Glutamatergic neuron (in vitro differentiated cells): Measurements from ENCODE around the gene SUGCT. TPM values are rescaled to one million over a fixed set of nuclear protein-coding genes. Genes with fewer than 3 reads are reported as not detected.

Source experiments
- DNase-seq: peaks from one replicate; pipeline ENCODE4 v3.0.0; 2022
- H3K27ac Mint-ChIP-seq: one replicate; pipeline ENCODE4 v1.8.0; 2020; ENCODE audit warnings: mild to moderate bottlenecking, mixed read lengths, inconsistent platforms; ENCODE audit not compliant: unreplicated experiment
- H3K27me3 Mint-ChIP-seq: one replicate; pipeline ENCODE4 v1.8.0; 2020; ENCODE audit warnings: mild to moderate bottlenecking, moderate library complexity, mixed read lengths, inconsistent platforms; ENCODE audit not compliant: unreplicated experiment
- H3K36me3 Mint-ChIP-seq: one replicate; pipeline ENCODE4 v1.8.0; 2020; ENCODE audit warnings: mild to moderate bottlenecking, mixed read lengths, inconsistent platforms; ENCODE audit not compliant: unreplicated experiment
- H3K4me1 Mint-ChIP-seq: one replicate; pipeline ENCODE4 v1.8.0; 2020; ENCODE audit warnings: mild to moderate bottlenecking, low read depth, mixed read lengths, inconsistent platforms; ENCODE audit not compliant: unreplicated experiment
- H3K4me3 Mint-ChIP-seq: one replicate; pipeline ENCODE4 v1.8.0; 2020; ENCODE audit warnings: mild to moderate bottlenecking, mixed read lengths, inconsistent platforms; ENCODE audit not compliant: unreplicated experiment
- H3K9me3 Mint-ChIP-seq: one replicate; pipeline ENCODE4 v1.8.0; 2020; ENCODE audit warnings: mild to moderate bottlenecking, moderate library complexity, mixed read lengths, inconsistent platforms; ENCODE audit not compliant: unreplicated experiment
- CTCF ChIP-seq: fragments of 200-600 bp; sonication (generic); IDR thresholded peaks from one replicate; pipeline ENCODE4 v1.5.0; 2021; ENCODE audit not compliant: partially characterized antibody, unreplicated experiment
- total RNA-seq: library from RNA; stranded (reverse); fragmentation: NEBNext Ultra II Directional; extraction: Animal tissue kit (Norgen Biotek cat#: 25700); gene quantifications from one replicate; pipeline ENCODE4 v1.2.1, GENCODE V29; 2021; ENCODE audit not compliant: unreplicated experiment

The SUGCT gene
- total RNA-seq, 1 donor from 2014 or later = 1.2 TPM

- Mint-ChIP-seq H3K4me1 (no peaks in the 10 kb centered on the region), H3K36me3 (no peaks in the 10 kb centered on the region), H3K27me3 (no peaks in the 10 kb centered on the region), H3K4me3 (no peak overlapping the region), H3K27ac (no peak overlapping the region), H3K9me3 (peaks cover 2% of the 10 kb centered on the region)
- no peak for DNase-seq
- TF ChIP-seq CTCF = no peak
Observed at GRCh38 chr7:40509287-40509996, 374.6 kb downstream of the SUGCT start.

GRCh38 chr7:40516376-40516775 lies 381.6 kb downstream of the SUGCT start:
- H3K27me3 Mint-ChIP-seq = no peaks in the 10 kb centered on the region
- H3K27ac Mint-ChIP-seq = no peak overlapping the region
- no peaks in the 10 kb centered on the region for H3K9me3 Mint-ChIP-seq
- no peaks in the 10 kb centered on the region for H3K4me1 Mint-ChIP-seq
- TF ChIP-seq CTCF = no peak
- H3K4me3 Mint-ChIP-seq = no peak overlapping the region
- no peaks in the 10 kb centered on the region for H3K36me3 Mint-ChIP-seq
- no peak for DNase-seq

- no peak for TF ChIP-seq CTCF
- Mint-ChIP-seq H3K27me3 (no peaks in the 10 kb centered on the region), H3K4me3 (no peak overlapping the region), H3K4me1 (no peaks in the 10 kb centered on the region), H3K27ac (no peak overlapping the region), H3K36me3 (no peaks in the 10 kb centered on the region), H3K9me3 (peaks cover 2% of the 10 kb centered on the region)
- DNase-seq = no peak
Observed at GRCh38 chr7:40519009-40519408, 384.2 kb downstream of the SUGCT start.

GRCh38 chr7:40520986-40521738 lies 386.4 kb downstream of the SUGCT start:
- H3K4me1 Mint-ChIP-seq = no peaks in the 10 kb centered on the region
- TF ChIP-seq CTCF = no peak
- H3K36me3 Mint-ChIP-seq = no peaks in the 10 kb centered on the region
- H3K27me3 Mint-ChIP-seq = no peaks in the 10 kb centered on the region
- no peak overlapping the region for H3K27ac Mint-ChIP-seq
- no peak for DNase-seq
- no peak overlapping the region for H3K4me3 Mint-ChIP-seq
- peaks cover 2% of the 10 kb centered on the region for H3K9me3 Mint-ChIP-seq

GRCh38 chr7:40525764-40526163 lies 391.0 kb downstream of the SUGCT start:
- no peak for TF ChIP-seq CTCF
- no peaks in the 10 kb centered on the region for H3K4me1 Mint-ChIP-seq
- H3K4me3 Mint-ChIP-seq = no peak overlapping the region
- no peaks in the 10 kb centered on the region for H3K36me3 Mint-ChIP-seq
- H3K9me3 Mint-ChIP-seq = peaks cover 2% of the 10 kb centered on the region
- DNase-seq = no peak
- no peaks in the 10 kb centered on the region for H3K27me3 Mint-ChIP-seq
- H3K27ac Mint-ChIP-seq = no peak overlapping the region
